Upper lobe of left lung (tissue), 6 donors: ENCODE data around the gene AKR1C1. TPM values are rescaled to one million over a fixed set of nuclear protein-coding genes. Genes with fewer than 3 reads are reported as not detected.
A peak's percentile ranks its signal among the peaks of the same experiment; 100 is the strongest.
"Not testable (repeated sequence)": the region's sequence is repeated elsewhere in the genome, so short reads cannot be mapped to it uniquely, and the experiment has no call there.

ENCODE experiments used
- ATAC-seq, 2 donors: fragments of 200-7000 bp; cut with Tn5 transposase; one replicate each; pipeline ENCODE4 v1.9.1; 2022; ENCODE audit warnings: mild to moderate bottlenecking in 2 of 2, moderate library complexity in 2 of 2; ENCODE audit not compliant: low FRiP score in 2 of 2
- DNase-seq, 2 donors: peaks; one replicate each; pipeline ENCODE4 v3.0.0-alpha.2; 2019 to 2020
- H3K27ac ChIP-seq, 4 donors: fragments of 200-600 bp; sonication (generic); one replicate each; pipeline ENCODE4 v1.5.1; 2016 to 2019
- H3K27me3 ChIP-seq, 4 donors: fragments of 200-600 bp; sonication (generic); one replicate each; pipeline ENCODE4 v1.5.1; 2017 to 2019
- H3K36me3 ChIP-seq, 4 donors: fragments of 200-600 bp; sonication (generic); one replicate each; pipeline ENCODE4 v1.5.1; 2016 to 2019
- H3K4me1 ChIP-seq, 4 donors: fragments of 200-600 bp; sonication (generic); one replicate each; pipeline ENCODE4 v1.5.1; 2018 to 2019
- H3K4me3 ChIP-seq, 4 donors: fragments of 200-600 bp; sonication (generic); one replicate each; pipeline ENCODE4 v1.5.1; 2017 to 2019; ENCODE audit warnings: mild to moderate bottlenecking in 2 of 4, moderate library complexity in 1 of 4
- H3K9me3 ChIP-seq, 4 donors: fragments of 200-600 bp; sonication (generic); one replicate each; pipeline ENCODE4 v1.5.1; 2018 to 2019
- EP300 ChIP-seq, 4 donors: sonication (generic); formaldehyde crosslinking; IDR thresholded peaks; one replicate each; pipeline ENCODE4 v1.5.1; 2017; ENCODE audit warnings: antibody characterized with exemption in 4 of 4, control low read depth in 2 of 4
- POLR2A ChIP-seq, 4 donors: fragments of 450-650 bp; IDR thresholded peaks; one replicate each; pipeline ENCODE4 v1.5.1; 2016 to 2017; ENCODE audit warnings: antibody characterized with exemption in 4 of 4, mild to moderate bottlenecking in 2 of 4
- POLR2AphosphoS5 ChIP-seq, 2 donors: sonication (generic); formaldehyde crosslinking; IDR thresholded peaks; one replicate each; pipeline ENCODE4 v1.5.1; 2017; ENCODE audit warnings: antibody characterized with exemption in 2 of 2
- WGBS, 2 donors: methylation state at CpG; one replicate each; pipeline ENCODE4 v1.1.5; 2017 to 2018; 5-methylcytosine and 5-hydroxymethylcytosine counted together
- total RNA-seq, 6 donors: library from RNA; depleted of rRNA in 4 of 6; stranded (reverse); fragments of >200 nt in 4 of 6; gene quantifications; one replicate each; pipeline versions ENCODE4 v1.1.0 to v1.2.1, GENCODE V29; 2016 to 2021
- TF ChIP-seq, protein P1 (sequence below), 6 experiments: fragments of 450-650 bp in 4 of 6; fragments of 200-600 bp in 2 of 6; sonication (generic) in 2 of 6; IDR thresholded peaks; one replicate each; pipeline ENCODE4 v1.5.1; 2016 to 2019; ENCODE audit warnings: antibody characterized with exemption in 6 of 6
- donor health status: DM: no; HTN: no; CAD: no; lungs with moderate emphysema.
- donor health status: DM: no; HTN: yes; CAD: no; lungs with severe emphysema.

The AKR1C1 gene
- total RNA-seq, 6 donors from 2014 or later, result 38.2 to 103 (median 44.3) TPM

DNA sequence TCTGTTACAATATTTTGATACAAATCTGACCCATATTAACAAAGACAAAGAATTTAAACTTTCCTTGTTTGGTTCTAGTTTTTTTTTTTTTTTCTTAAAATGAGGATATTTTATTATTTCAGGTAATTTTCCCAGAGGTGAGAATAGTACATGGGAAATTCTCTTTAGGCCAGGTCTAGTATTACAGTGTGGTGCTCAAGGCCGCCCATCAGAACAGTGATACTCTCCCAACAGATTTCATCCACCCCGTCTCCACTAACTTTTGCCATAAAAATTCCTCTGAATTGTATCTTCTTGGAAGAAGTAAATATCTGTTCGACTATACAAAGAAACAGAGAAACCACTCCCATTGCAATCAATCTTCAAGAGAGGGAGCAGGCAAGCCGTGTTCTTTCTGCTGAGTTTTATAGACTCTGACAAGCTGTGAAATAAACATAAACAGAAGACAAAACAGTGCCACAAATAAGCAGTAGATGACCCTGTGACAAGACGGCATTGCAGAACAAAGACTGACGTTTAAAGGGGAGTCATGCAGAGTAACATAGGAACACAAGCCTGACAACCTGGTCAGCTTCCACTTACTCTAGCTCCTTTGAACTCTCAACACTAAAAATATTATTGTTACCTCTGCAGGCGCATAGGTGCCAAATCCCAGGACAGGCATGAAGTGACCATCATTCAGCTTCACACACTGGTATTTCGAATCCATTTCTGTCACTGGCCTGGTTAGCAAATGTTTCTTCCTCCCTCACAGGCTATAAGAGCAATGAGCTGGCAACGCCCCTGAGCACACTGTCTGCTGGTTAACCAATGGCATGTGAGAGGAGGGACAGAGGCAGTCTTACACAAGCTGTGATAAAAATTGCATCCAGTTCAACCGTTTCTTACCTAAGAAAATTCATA is 40.2 kb downstream of the AKR1C1 start, which contains the start of gene AKR1C2:
Gene AKR1C2, minus strand, starts transcription at position 731 of the 903 bp plus-strand sequence. Its CDS starts 22 bp downstream, at position 709.
- DNase-seq, H3K27me3 ChIP-seq, H3K27ac ChIP-seq, H3K36me3 ChIP-seq, H3K4me1 ChIP-seq, H3K9me3 ChIP-seq: not testable (repeated sequence)
- peak; percentile 79 to 95 for ATAC-seq
- 43 to 57% methylated on average over 9 to 10 of the region's 10 CpGs for WGBS, 2 donors
- H3K4me3 ChIP-seq, result peak within 1 kb of the TSS in 2 of 4 donors; percentile 29 to 38
- TF ChIP-seq POLR2AphosphoS5 (IDR thresholded peaks at IDR 0.05), result peak in 1 of 2 donors; percentile 56

DNA sequence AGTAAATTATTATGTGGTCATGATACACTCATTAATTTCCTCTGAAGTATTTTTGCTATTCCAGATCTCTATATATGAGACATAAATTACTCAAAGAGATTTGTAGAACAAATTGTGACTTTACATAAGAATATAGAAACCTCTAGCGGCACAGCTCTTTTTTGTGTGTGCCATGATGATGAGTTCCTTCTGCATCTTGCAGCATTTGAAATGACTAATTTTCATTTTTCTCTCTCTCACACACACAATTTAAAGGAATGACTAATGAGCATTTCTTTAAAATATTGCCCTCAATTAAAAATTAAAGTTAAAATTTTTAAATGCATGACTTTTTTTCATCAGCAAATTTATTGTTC is 40.8 kb downstream of the AKR1C1 start:
- 0% methylated on average over 1 of the region's 1 CpG for WGBS, 2 donors
- H3K4me1 ChIP-seq, H3K27ac ChIP-seq, ATAC-seq, DNase-seq, H3K36me3 ChIP-seq, H3K4me3 ChIP-seq, H3K9me3 ChIP-seq, H3K27me3 ChIP-seq: not testable (repeated sequence)

DNA sequence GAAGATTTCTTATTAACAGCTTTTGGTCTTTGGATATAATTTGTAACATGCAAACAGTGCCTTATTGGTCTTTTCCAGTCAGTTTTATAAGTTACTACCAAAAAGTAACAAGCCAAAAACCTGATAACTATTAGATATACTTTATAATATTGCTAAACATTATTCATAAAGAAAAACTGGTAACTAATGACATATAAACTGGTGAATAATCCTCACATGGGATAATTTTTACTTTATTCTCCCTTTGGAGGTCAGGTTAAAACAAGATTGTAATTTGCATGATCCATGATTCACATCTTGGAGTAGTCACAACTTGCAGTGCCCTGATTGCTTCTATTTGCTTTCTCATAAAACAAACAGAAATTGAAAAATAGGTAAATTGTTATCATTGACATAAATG is 41.3 kb downstream of the AKR1C1 start:
- not testable (repeated sequence) for H3K27ac ChIP-seq, ATAC-seq, H3K9me3 ChIP-seq, H3K27me3 ChIP-seq, DNase-seq, H3K4me1 ChIP-seq, H3K36me3 ChIP-seq, H3K4me3 ChIP-seq

DNA sequence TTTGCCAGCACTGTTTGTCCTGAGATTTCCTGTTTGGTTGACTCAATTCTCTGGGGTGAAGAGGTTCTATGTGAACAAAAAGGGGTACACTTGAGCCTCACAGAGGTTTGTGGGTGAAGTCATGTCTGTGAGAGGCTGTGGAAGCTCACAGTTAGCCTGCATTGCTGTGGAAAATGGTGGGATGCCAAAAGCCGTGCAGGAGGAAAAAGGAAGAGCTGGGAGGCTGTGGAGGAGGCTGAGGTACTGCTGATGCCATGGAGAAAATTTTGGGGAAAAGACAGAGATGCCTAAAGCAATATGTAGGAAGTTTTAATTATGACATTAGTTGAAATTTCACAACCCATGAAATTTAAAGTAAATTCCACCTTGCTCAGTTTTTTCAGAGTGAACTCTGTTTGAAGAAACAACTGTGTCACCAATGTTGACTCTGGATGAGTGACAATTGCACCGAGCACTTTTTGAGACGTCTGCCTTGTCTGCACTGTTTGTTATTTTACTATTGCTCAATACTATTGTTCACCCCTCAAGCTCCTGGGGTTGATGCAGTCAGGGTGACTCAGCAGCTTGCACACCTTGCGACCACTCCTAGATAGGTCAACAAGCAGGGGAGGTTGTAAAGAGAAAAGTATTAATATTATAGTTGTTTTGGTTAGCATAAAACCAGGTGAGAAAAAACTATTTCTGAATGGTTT is 45.8 kb downstream of the AKR1C1 start:
- not testable (repeated sequence) for H3K9me3 ChIP-seq, H3K36me3 ChIP-seq, H3K27me3 ChIP-seq, H3K4me3 ChIP-seq, H3K4me1 ChIP-seq, H3K27ac ChIP-seq, ATAC-seq
- peak in 1 of 2 donors; percentile 35 for DNase-seq
- 56 to 58% methylated on average over 4 of the region's 4 CpGs for WGBS, 2 donors

DNA sequence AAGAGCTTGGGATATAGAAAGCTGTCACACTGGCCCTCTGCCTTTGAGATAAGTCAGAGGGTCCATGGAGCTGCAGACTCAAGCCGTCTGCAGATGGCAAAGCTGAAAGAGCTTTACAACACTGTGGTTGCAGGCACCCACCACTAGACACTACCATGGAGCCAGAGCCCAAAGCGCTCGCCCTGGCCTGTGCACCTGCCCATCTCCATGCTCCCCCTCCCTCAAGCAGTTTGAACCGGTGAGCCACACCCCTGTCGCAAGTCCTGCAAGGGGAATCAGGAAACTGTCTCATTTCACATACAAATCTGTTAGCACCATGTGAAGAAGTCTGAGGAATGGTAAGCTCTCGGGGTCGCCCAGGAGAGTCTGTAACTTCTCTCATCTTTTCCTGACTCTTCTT is 46.8 kb downstream of the AKR1C1 start:
- ATAC-seq, result peak in 1 of 2 donors; percentile 26
- not testable (repeated sequence) for H3K4me1 ChIP-seq, H3K27ac ChIP-seq, H3K27me3 ChIP-seq, H3K9me3 ChIP-seq, DNase-seq, H3K36me3 ChIP-seq, H3K4me3 ChIP-seq
- WGBS, 2 donors, result 74 to 93% methylated on average over 3 to 6 of the region's 7 CpGs

DNA sequence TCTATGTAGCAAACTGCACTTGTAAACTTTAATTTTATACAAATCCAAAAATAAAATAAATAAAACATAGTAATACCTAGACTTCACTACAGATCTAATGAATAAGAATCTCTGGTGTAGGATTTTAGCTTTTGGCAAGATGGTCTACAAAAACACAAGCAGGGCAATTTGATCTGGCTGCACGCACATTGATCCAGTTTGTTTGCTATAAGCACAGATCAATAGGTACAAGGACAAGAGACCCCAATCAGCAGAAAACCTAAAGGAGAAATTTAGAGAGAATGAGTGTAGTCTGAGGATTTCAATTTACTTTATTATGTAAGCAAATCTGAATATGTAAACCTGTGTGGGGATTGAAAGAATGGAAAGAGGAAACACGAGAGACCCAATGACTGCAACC is 48.2 kb downstream of the AKR1C1 start:
- H3K27ac ChIP-seq, H3K27me3 ChIP-seq, DNase-seq, H3K36me3 ChIP-seq, H3K4me1 ChIP-seq, H3K4me3 ChIP-seq, H3K9me3 ChIP-seq, ATAC-seq: not testable (repeated sequence)
- 85 to 90% methylated on average over 2 of the region's 2 CpGs for WGBS, 2 donors

DNA sequence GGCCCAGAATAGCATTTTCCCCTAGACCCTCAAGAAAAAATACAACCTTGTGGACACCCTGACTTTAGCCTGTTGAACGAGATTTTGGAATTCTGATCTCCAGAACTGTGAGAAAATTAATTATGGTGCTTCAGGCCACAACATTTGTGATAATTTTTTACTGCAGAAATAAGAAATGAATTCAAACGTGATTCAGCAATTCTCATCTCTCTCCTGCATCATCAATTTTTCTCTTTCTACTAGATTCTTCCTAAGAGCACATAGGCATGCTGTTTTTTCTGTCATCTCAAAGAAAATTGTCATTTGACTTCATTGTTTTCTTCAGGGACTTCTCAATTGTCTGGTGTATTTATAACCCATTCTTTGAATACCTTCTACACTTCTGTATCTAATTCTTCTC is 49.4 kb downstream of the AKR1C1 start:
- Histone ChIP-seq H3K9me3 (no peaks in the 10 kb centered on the region), H3K27me3 (no peaks in the 10 kb centered on the region), H3K27ac (no peak overlapping the region), H3K4me3 (no peak overlapping the region), H3K4me1 (no peaks in the 10 kb centered on the region), H3K36me3 (no peaks in the 10 kb centered on the region)
- no peak for DNase-seq
- WGBS, 2 donors, result 80 to 88% methylated on average over 2 of the region's 2 CpGs
- no peak for ATAC-seq
- TF ChIP-seq EP300 (IDR thresholded peaks at IDR 0.05) (no peak), POLR2AphosphoS5 (IDR thresholded peaks at IDR 0.05) (no peak), POLR2A (IDR thresholded peaks at IDR 0.05) (no peak)
- TF ChIP-seq, protein P1, sequence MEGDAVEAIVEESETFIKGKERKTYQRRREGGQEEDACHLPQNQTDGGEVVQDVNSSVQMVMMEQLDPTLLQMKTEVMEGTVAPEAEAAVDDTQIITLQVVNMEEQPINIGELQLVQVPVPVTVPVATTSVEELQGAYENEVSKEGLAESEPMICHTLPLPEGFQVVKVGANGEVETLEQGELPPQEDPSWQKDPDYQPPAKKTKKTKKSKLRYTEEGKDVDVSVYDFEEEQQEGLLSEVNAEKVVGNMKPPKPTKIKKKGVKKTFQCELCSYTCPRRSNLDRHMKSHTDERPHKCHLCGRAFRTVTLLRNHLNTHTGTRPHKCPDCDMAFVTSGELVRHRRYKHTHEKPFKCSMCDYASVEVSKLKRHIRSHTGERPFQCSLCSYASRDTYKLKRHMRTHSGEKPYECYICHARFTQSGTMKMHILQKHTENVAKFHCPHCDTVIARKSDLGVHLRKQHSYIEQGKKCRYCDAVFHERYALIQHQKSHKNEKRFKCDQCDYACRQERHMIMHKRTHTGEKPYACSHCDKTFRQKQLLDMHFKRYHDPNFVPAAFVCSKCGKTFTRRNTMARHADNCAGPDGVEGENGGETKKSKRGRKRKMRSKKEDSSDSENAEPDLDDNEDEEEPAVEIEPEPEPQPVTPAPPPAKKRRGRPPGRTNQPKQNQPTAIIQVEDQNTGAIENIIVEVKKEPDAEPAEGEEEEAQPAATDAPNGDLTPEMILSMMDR (IDR thresholded peaks at IDR 0.05), result no peak

DNA sequence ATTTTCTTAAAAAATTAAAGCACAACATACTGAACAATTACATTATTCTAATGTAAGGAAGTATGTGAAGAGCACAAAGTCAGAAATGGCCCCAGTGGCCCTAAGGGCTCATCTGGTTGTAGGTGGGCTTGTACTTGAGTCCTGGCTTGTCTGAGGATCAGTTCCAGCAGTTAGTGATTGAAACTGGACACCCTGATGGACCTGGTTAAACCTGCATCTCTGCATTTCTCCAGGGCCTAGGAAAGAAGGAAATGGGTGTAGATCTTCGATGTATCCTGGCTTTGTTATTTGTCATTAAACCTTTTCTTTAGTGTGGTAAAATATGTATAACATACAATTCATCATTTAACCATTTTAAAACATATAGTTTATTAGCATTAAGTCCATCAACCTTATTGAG is 50.2 kb downstream of the AKR1C1 start:
- 56% methylated on average over 1 of the region's 1 CpG for WGBS, 2 donors
- no peak for DNase-seq
- Histone ChIP-seq H3K36me3 (no peaks in the 10 kb centered on the region), H3K4me1 (no peaks in the 10 kb centered on the region), H3K9me3 (no peaks in the 10 kb centered on the region), H3K27ac (no peak overlapping the region), H3K4me3 (no peak overlapping the region), H3K27me3 (no peaks in the 10 kb centered on the region)
- no peak for ATAC-seq
- no peak for TF ChIP-seq POLR2AphosphoS5 (IDR thresholded peaks at IDR 0.05)
- TF ChIP-seq EP300 (IDR thresholded peaks at IDR 0.05), result no peak
- TF ChIP-seq, protein P1 (IDR thresholded peaks at IDR 0.05), result no peak
- TF ChIP-seq POLR2A (IDR thresholded peaks at IDR 0.05), result no peak

DNA sequence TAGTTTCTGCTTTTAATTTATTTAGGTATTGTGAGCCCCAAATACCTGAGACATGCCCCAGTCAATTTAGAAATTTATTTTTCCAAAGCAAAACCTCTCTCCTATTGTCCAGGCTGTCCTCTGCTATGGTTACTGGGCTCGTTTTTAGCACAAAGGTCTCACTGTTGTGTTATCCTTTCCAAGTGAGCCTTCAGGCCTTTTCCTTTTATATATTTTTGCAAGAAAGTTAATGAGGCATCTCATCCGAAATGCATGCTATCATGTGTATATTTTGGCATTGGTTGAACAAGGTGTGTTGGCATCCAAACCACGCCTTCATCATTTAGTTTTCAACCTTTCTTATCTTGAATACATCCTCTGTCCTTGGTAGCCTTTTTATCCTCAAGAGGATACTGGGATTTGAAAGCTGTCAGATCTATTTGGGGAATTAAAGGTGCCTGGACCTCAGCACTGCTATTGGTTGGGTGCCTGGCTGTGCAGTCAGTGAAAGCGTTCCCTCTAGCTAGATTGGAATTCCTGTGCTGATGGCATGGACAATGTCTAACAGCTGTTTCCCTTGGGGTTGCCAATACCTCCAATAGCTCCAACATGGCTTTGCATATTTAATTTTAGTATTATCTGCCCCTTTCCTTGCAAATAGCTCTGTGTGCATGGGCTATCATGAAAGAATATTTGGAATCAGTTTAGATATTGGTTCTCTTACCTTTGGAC is 51.1 kb downstream of the AKR1C1 start:
- 74 to 78% methylated on average over 4 of the region's 4 CpGs for WGBS, 2 donors
- ATAC-seq, H3K27ac ChIP-seq: not testable (repeated sequence)

More for the DNA sequence above, 51.1 kb downstream of the AKR1C1 start:
- not testable (repeated sequence) for DNase-seq, H3K4me1 ChIP-seq, H3K4me3 ChIP-seq, H3K36me3 ChIP-seq, H3K27me3 ChIP-seq, H3K9me3 ChIP-seq
